Measurements from ENCODE around the gene TTBK2. TPM values are rescaled to one million over a fixed set of nuclear protein-coding genes. Genes with fewer than 3 reads are reported as not detected.

Gene TTBK2
- polyA plus RNA-seq, 1 of the 3 experiments (the other 2 are of a cell fraction), result 4.5 TPM

DNA sequence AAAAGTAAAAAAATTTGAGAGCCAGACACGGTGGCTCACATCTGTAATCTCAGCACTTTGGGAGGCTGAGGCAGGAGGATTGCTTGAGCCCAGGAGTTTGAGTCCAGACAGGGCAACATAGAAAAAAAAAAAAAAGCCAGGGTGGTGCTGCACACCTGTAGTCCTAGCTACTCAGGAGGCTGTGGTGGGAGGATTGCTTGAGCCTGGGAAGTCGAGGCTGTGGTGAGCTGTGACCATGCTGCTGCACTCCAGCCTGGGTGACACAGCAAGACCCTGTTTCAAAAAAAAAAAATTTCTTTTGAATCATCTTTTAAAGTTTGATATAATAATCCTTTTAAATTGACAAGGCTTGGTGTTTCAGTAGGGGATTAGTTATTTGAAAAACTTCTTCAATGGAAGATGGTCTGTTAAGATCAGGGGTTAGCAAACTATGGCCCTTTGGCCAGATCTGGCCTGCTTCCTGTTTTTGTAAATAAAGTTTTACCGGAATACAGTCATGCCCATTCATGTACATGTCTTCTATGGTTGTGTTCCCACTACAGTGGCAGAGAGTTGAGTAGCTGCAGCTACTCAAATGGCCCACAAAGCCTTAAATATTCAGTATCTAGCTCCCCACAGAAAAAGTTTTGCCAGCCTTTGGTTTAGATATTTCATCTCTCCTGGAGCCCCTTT lies 212.6 kb downstream of the TTBK2 start:
- Histone ChIP-seq H4K20me1 (ENCODE audit: insufficient read depth) (no peaks in the 10 kb centered on the region), H3K4me1 (ENCODE audit: control insufficient read depth in 1 of 2, insufficient read depth in 2 of 2, low read depth in 1 of 2, low read length in 1 of 2) (no peaks in the 10 kb centered on the region), H3K36me3 (replicated peaks in 1 of 2; ENCODE audit: control insufficient read depth in 1 of 2, insufficient read depth in 2 of 2, low read length in 1 of 2) (peaks cover 0 to 3% of the 10 kb centered on the region in 2 experiments), H3K9ac (no peak overlapping the region), H3K9me3 (no peaks in the 10 kb centered on the region), H3K4me2 (no peak overlapping the region), H3K27ac (ENCODE audit: low read depth in 2 of 2, low read length in 1 of 2) (no peak overlapping the region), H3K9me2 (no peaks in the 10 kb centered on the region), H3K4me3 (ENCODE audit: low read depth in 2 of 2, low read length in 1 of 2) (no peak overlapping the region), H3K79me2 (ENCODE audit: insufficient read depth) (no peaks in the 10 kb centered on the region), H2AFZ (ENCODE audit: low read depth) (no peak overlapping the region), H3F3A (replicated peaks; ENCODE audit: insufficient read depth) (peaks cover 3% of the 10 kb centered on the region), H3K27me3 (ENCODE audit: insufficient read depth) (no peaks in the 10 kb centered on the region)
- TF ChIP-seq EP300 (IDR thresholded peaks at IDR 0.05; ENCODE audit: borderline replicate concordance in 1 of 2, low read depth in 1 of 2, low read length in 1 of 2), result no peak
- no peak for TF ChIP-seq TCF12 (IDR thresholded peaks at IDR 0.05)
- ChIA-PET POLR2A (no interaction called here), CTCF (interaction anchor here (1.2 to 1.4 kb wide), 2 partner anchors 218 to 248 kb away, joined by 4 to 6 read pairs; no protein-coding TSS in a partner anchor)
- DNase-seq, result no peak
- 77% methylated on average over 3 of the region's 3 CpGs for WGBS (ENCODE audit: low lambda C conversion rate)

DNA sequence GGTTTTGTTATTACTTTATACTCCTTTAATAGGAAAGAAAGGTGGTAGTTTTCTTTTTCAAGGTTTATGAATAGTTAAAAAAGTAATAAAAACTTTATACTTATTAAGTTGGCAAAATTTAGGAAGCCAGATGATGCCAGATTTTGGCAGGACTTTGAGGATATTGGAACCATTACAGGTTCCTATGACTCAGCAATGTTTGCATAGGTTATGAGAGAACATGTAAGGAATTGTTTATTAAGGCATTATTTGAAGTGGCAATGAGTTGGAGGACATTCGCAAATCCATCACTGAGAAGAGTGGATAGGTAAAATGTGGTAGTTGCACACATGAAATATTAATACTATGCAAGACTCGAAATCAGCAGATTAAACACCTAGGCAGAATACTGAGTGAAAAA lies 213.5 kb downstream of the TTBK2 start:
- Histone ChIP-seq H2AFZ (ENCODE audit: low read depth) (no peak overlapping the region), H3F3A (replicated peaks; ENCODE audit: insufficient read depth) (peaks cover under 1% of the 10 kb centered on the region), H3K9me3 (no peaks in the 10 kb centered on the region), H3K27me3 (ENCODE audit: insufficient read depth) (no peaks in the 10 kb centered on the region), H3K4me1 (ENCODE audit: control insufficient read depth in 1 of 2, insufficient read depth in 2 of 2, low read depth in 1 of 2, low read length in 1 of 2) (no peaks in the 10 kb centered on the region), H4K20me1 (ENCODE audit: insufficient read depth) (no peaks in the 10 kb centered on the region), H3K4me2 (no peak overlapping the region), H3K9me2 (no peaks in the 10 kb centered on the region), H3K4me3 (ENCODE audit: low read depth in 2 of 2, low read length in 1 of 2) (no peak overlapping the region), H3K36me3 (replicated peaks in 1 of 2; ENCODE audit: control insufficient read depth in 1 of 2, insufficient read depth in 2 of 2, low read length in 1 of 2) (peaks cover 0 to 3% of the 10 kb centered on the region in 2 experiments), H3K79me2 (ENCODE audit: insufficient read depth) (no peaks in the 10 kb centered on the region), H3K9ac (no peak overlapping the region), H3K27ac (ENCODE audit: low read depth in 2 of 2, low read length in 1 of 2) (no peak overlapping the region)
- DNase-seq, result no peak
- ChIA-PET CTCF (interaction anchor here (0.9 to 7.2 kb wide), 4 partner anchors 18 to 249 kb away, joined by 3 to 70 read pairs (median 5); no protein-coding TSS in a partner anchor), POLR2A (no interaction called here)
- TF ChIP-seq, protein P1, sequence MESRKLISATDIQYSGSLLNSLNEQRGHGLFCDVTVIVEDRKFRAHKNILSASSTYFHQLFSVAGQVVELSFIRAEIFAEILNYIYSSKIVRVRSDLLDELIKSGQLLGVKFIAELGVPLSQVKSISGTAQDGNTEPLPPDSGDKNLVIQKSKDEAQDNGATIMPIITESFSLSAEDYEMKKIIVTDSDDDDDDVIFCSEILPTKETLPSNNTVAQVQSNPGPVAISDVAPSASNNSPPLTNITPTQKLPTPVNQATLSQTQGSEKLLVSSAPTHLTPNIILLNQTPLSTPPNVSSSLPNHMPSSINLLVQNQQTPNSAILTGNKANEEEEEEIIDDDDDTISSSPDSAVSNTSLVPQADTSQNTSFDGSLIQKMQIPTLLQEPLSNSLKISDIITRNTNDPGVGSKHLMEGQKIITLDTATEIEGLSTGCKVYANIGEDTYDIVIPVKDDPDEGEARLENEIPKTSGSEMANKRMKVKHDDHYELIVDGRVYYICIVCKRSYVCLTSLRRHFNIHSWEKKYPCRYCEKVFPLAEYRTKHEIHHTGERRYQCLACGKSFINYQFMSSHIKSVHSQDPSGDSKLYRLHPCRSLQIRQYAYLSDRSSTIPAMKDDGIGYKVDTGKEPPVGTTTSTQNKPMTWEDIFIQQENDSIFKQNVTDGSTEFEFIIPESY (IDR thresholded peaks at IDR 0.05; ENCODE audit: borderline replicate concordance, low read depth), result no peak
- TF ChIP-seq, protein P2, sequence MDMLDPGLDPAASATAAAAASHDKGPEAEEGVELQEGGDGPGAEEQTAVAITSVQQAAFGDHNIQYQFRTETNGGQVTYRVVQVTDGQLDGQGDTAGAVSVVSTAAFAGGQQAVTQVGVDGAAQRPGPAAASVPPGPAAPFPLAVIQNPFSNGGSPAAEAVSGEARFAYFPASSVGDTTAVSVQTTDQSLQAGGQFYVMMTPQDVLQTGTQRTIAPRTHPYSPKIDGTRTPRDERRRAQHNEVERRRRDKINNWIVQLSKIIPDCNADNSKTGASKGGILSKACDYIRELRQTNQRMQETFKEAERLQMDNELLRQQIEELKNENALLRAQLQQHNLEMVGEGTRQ (IDR thresholded peaks at IDR 0.05; ENCODE audit: borderline replicate concordance, low read depth, low read length), result no peak
- TF ChIP-seq, protein P3, sequence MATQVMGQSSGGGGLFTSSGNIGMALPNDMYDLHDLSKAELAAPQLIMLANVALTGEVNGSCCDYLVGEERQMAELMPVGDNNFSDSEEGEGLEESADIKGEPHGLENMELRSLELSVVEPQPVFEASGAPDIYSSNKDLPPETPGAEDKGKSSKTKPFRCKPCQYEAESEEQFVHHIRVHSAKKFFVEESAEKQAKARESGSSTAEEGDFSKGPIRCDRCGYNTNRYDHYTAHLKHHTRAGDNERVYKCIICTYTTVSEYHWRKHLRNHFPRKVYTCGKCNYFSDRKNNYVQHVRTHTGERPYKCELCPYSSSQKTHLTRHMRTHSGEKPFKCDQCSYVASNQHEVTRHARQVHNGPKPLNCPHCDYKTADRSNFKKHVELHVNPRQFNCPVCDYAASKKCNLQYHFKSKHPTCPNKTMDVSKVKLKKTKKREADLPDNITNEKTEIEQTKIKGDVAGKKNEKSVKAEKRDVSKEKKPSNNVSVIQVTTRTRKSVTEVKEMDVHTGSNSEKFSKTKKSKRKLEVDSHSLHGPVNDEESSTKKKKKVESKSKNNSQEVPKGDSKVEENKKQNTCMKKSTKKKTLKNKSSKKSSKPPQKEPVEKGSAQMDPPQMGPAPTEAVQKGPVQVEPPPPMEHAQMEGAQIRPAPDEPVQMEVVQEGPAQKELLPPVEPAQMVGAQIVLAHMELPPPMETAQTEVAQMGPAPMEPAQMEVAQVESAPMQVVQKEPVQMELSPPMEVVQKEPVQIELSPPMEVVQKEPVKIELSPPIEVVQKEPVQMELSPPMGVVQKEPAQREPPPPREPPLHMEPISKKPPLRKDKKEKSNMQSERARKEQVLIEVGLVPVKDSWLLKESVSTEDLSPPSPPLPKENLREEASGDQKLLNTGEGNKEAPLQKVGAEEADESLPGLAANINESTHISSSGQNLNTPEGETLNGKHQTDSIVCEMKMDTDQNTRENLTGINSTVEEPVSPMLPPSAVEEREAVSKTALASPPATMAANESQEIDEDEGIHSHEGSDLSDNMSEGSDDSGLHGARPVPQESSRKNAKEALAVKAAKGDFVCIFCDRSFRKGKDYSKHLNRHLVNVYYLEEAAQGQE (IDR thresholded peaks at IDR 0.05; ENCODE audit: low read depth, low read length), result no peak
- no peak for TF ChIP-seq SIN3A (IDR thresholded peaks at IDR 0.05; ENCODE audit: borderline replicate concordance, low read depth, low read length)
- 78% methylated on average over 2 of the region's 2 CpGs for WGBS (ENCODE audit: low lambda C conversion rate)

Measured in SK-N-SH (cell line).